HFF-Myc (cell line): Measurements from ENCODE around the gene SPTBN1.

ENCODE experiments used
- DNase-seq: peaks from one replicate; pipeline ENCODE4 v3.0.0-alpha.2; 2011; ENCODE audit warnings: low read depth; ENCODE audit errors: extremely low read depth
- H3K4me3 ChIP-seq: replicated peaks from 2 replicates; pipeline ENCODE4 v1.5.1; 2011; ENCODE audit warnings: low read depth, mild to moderate bottlenecking, control low read depth, low read length
- CTCF ChIP-seq: IDR thresholded peaks from 2 replicates; pipeline ENCODE4 v1.5.1; 2012; ENCODE audit warnings: mild to moderate bottlenecking, low read depth, low read length, control low read depth; ENCODE audit errors: missing control alignments

The SPTBN1 gene

GRCh38 chr2:54531558-54531957 lies 75.4 kb downstream of the SPTBN1 start:
- no peak for TF ChIP-seq CTCF
- no peak overlapping the region for H3K4me3 ChIP-seq
- no peak for DNase-seq

- TF ChIP-seq CTCF: no peak
- H3K4me3 ChIP-seq: no peak overlapping the region
- no peak for DNase-seq
Measured at GRCh38 chr2:54534221-54534620, 78.1 kb downstream of the SPTBN1 start.

GRCh38 chr2:54534625-54535024 lies 78.5 kb downstream of the SPTBN1 start:
- no peak for DNase-seq
- H3K4me3 ChIP-seq: no peak overlapping the region
- TF ChIP-seq CTCF: no peak

- DNase-seq: no peak
- H3K4me3 ChIP-seq: no peak overlapping the region
- no peak for TF ChIP-seq CTCF
Measured at GRCh38 chr2:54535599-54536195, 79.6 kb downstream of the SPTBN1 start.

GRCh38 chr2:54536720-54537119 lies 80.6 kb downstream of the SPTBN1 start:
- no peak for TF ChIP-seq CTCF
- DNase-seq: no peak
- no peak overlapping the region for H3K4me3 ChIP-seq

GRCh38 chr2:54538537-54538936 lies 82.4 kb downstream of the SPTBN1 start:
- no peak for TF ChIP-seq CTCF
- no peak for DNase-seq
- H3K4me3 ChIP-seq: no peak overlapping the region

- DNase-seq: no peak
- no peak overlapping the region for H3K4me3 ChIP-seq
- TF ChIP-seq CTCF: no peak
Measured at GRCh38 chr2:54539683-54540082, 83.6 kb downstream of the SPTBN1 start.
